GM21367 (cell line): ENCODE measurements around the gene ZSCAN29.
A peak's percentile ranks its signal among the peaks of the same experiment; 100 is the strongest.

Experiments used
- ATAC-seq: cut with Tn5 transposase; IDR thresholded peaks from one replicate; pipeline ENCODE4 v1.9.1; 2021; ENCODE audit not compliant: unreplicated experiment

Gene ZSCAN29

DNA sequence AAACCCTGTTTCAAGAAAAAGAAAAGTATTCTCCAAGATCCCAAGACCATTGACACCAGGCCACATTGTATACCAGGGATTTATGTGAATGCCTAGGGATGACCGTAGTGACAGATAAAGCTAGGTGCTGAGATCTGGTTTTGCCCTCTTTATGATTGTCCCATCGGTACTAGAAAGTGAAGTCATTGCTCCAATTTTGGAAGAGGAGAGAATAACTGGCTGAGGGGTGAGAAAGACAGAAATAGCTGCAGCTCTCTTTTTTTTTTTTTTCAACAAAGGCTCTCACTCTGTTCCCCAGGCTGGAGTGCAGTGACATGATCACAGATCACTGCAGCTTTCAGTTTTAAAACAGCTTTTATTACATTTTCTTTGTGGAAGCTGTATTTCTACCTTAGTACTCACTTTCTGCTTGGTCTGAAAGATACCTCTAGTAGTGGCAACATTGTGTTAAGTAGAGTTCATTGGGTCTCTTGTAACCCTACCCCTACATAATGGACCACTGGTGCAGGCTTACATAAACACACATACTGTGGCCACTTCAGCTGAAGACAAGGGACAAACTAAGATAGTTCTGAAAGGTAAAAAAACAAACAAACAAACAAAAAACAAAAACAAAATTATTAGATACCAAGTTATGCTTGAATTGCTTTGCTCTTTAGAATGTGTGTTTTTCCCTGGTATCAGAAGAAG lies 18.0 kb downstream of the ZSCAN29 start:
- ATAC-seq = no peak

- no peak for ATAC-seq
These were observed 23.7 kb downstream of the ZSCAN29 start for GRCh38 chr15:43347114-43347513.

- ATAC-seq = no peak
These were observed 24.5 kb downstream of the ZSCAN29 start for GRCh38 chr15:43346305-43346704.

- peak; percentile 21 for ATAC-seq
These were observed 40.1 kb downstream of the ZSCAN29 start for GRCh38 chr15:43330780-43331087.

DNA sequence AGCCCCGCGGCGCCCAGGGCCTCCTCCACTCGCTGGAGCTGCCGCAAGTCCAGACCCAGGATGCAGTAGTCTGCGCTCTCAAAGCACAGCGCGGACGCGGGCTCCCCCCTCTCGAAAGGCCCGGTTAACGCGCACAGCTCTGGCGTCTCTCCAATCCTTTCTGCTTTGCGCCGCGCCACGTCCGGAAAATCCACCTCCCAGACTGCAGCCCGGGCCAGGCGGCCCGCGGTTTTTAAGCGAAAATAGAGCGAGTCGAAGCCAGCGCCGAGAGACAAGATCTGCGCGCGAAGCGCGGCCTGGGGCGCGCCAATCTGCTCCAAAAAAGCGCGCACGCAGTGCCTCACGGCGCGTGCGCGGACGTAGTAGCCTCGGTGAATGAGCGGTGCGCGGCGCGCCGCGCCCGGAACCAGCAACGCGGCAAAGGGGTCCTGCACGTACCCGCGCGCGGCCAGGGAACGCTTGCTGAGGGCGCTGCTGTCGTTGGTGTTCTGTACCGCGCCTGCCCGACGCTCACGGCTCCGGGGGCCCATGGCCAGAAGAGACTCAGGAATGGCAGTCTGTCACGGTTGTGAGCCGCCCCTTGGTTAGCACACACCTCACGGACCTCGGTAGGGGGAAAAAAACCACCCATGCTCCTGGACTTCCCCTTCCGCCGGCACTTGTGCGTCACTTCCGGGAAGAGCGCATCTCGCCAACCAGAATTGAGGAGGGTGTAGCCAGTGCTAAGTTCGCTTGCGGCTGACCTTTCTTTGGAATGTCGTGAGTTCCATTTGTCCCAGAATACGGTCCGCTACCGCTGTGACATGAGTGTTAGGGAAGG lies 40.7 kb downstream of the ZSCAN29 start, which contains the start of gene LCMT2:
LCMT2 (minus strand) TSS at position 614 of the 820 bp plus-strand sequence; CDS start at position 530, 84 bp downstream.
- ATAC-seq = peak; percentile 78

GRCh38 chr15:43329217-43329959 lies 41.5 kb downstream of the ZSCAN29 start:
- ATAC-seq = no peak

DNA sequence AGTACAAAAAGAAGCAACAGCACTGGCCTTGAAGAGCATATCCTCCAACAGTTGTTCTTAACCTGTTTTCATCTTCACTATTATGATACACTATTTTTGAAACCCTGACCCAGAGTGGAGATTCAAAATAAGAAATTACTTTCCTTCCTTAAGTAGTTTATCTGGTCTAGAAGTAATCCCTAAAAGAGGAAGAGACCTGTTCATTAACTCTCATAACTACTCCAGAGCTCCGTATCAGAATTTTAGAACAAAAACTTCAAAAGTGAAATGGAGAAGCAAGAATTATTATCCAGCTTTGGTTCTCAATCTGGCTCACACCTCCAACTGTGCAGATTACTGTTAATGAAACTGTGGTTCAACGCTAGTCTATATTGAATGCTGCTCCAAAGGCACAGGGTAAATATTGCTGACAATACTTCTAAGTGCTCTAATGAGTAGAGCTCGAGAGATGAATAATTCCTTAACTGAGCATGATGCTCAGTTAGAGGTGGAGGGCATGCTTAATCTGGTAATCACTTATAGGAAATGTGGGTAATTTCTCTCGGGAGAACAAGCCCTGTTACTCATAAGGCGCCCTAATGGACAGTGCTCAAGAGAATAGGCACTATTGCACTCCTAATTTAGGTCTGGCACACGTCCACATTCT lies 45.7 kb downstream of the ZSCAN29 start:
- ATAC-seq = no peak

- no peak for ATAC-seq
These were observed 51.7 kb downstream of the ZSCAN29 start for GRCh38 chr15:43318990-43319771.

GRCh38 chr15:43317566-43318184 lies 53.2 kb downstream of the ZSCAN29 start:
- no peak for ATAC-seq

- ATAC-seq = no peak
These were observed 53.9 kb downstream of the ZSCAN29 start for GRCh38 chr15:43316971-43317346.

- ATAC-seq = no peak
These were observed 54.5 kb downstream of the ZSCAN29 start for GRCh38 chr15:43316016-43316970.

DNA sequence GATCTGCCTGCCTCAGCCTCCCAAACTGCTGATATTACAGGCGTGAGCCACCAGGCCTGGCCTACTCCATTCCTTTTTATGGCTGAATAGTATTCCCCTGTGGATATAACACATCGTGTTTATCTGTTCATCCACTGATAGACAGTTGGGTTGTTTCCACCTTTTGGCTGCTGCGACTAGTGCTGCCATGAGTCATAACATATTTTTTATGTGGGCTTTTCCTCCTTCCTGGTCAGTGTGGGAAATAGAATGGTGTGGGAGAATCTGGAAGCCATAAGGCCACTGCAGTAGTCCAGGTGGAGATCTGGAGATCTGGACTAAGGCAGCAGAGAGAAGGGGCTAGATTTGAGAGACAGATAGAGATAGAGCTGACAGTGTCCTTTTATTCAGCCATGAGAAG lies 56.7 kb downstream of the ZSCAN29 start:
- ATAC-seq = no peak

GRCh38 chr15:43312378-43312777 lies 58.5 kb downstream of the ZSCAN29 start:
- ATAC-seq = no peak
